SK-N-SH (cell line): ENCODE data around the gene KCNAB1. TPM values are rescaled to one million over a fixed set of nuclear protein-coding genes. Genes with fewer than 3 reads are reported as not detected.

Experiments
- CTCF ChIA-PET: fragments of 300-600, 350-600 bp; formaldehyde crosslinking; extraction: SDS; loops from one replicate; lab custom pipeline; 2021; lab: Yijun Ruan, JAX
- POLR2A ChIA-PET: fragments of 350-600 bp; sonication (Branson Sonifier 250); formaldehyde crosslinking; extraction: SDS; loops from one replicate; lab custom pipeline; 2020; ENCODE audit warnings: antibody characterized with exemption, inconsistent platforms; lab: Yijun Ruan, JAX
- DNase-seq: peaks from one replicate; pipeline ENCODE4 v3.0.0; 2012
- H2AFZ ChIP-seq: fragments of 200-600 bp; sonication (generic); 2 replicates; pipeline ENCODE4 v1.8.1; 2016; ENCODE audit warnings: antibody characterized with exemption, mild to moderate bottlenecking, low read depth
- H3F3A ChIP-seq: fragments of 200-600 bp; sonication (generic); replicated peaks from 2 replicates; pipeline ENCODE3; 2016; ENCODE audit warnings: antibody characterized with exemption, mild to moderate bottlenecking; ENCODE audit not compliant: insufficient read depth
- H3K27ac ChIP-seq, 2 experiments: fragments of 200-500 bp in 1 of 2; fragments of 200-600 bp in 1 of 2; sonication (Bioruptor generic) in 1 of 2; sonication (generic), shearing (Covaris generic) in 1 of 2; 2 replicates each; pipeline versions ENCODE4 v1.5.1 to v1.6.1; 2014 to 2016; ENCODE audit warnings: low read depth in 2 of 2, inconsistent platforms in 1 of 2, low read length in 1 of 2, mild to moderate bottlenecking in 1 of 2, mixed read lengths in 1 of 2
- H3K27me3 ChIP-seq: fragments of 200-600 bp; sonication (generic), shearing (Covaris generic); 2 replicates; pipeline ENCODE4 v1.6.1; 2016; ENCODE audit warnings: mixed run types; ENCODE audit not compliant: insufficient read depth
- H3K36me3 ChIP-seq, 2 experiments: fragments of 200-500 bp in 1 of 2; fragments of 200-600 bp in 1 of 2; sonication (Bioruptor generic) in 1 of 2; sonication (generic) in 1 of 2; replicated peaks in 1 of 2; 2 replicates each; pipeline versions ENCODE3 to v1.5.1; 2014 to 2016; ENCODE audit warnings: low read length in 1 of 2, mild to moderate bottlenecking in 1 of 2; ENCODE audit not compliant: insufficient read depth in 2 of 2, control insufficient read depth in 1 of 2
- H3K4me1 ChIP-seq, 2 experiments: fragments of 200-500 bp in 1 of 2; fragments of 200-600 bp in 1 of 2; sonication (Bioruptor generic) in 1 of 2; sonication (generic), shearing (Covaris generic) in 1 of 2; 2 replicates each; pipeline versions ENCODE4 v1.5.1 to v1.6.1; 2014 to 2016; ENCODE audit warnings: low read depth in 1 of 2, low read length in 1 of 2, mixed run types in 1 of 2; ENCODE audit not compliant: insufficient read depth in 2 of 2, control insufficient read depth in 1 of 2
- H3K4me2 ChIP-seq: fragments of 200-600 bp; sonication (generic), shearing (Covaris generic); 2 replicates; pipeline ENCODE4 v1.6.1; 2017; ENCODE audit warnings: mixed run types
- H3K4me3 ChIP-seq, 2 experiments: fragments of 200-500 bp in 1 of 2; fragments of 200-600 bp in 1 of 2; sonication (Bioruptor generic) in 1 of 2; sonication (generic), shearing (Covaris generic) in 1 of 2; 2 replicates each; pipeline versions ENCODE4 v1.5.1 to v1.8.1; 2014 to 2016; ENCODE audit warnings: low read depth in 2 of 2, inconsistent platforms in 1 of 2, low read length in 1 of 2, mild to moderate bottlenecking in 1 of 2, mixed read lengths in 1 of 2, moderate library complexity in 1 of 2
- H3K79me2 ChIP-seq: fragments of 200-600 bp; sonication (generic); 2 replicates; pipeline ENCODE4 v1.8.1; 2017; ENCODE audit warnings: mild to moderate bottlenecking; ENCODE audit not compliant: insufficient read depth
- H3K9ac ChIP-seq: fragments of 200-600 bp; sonication (generic); 2 replicates; pipeline ENCODE4 v1.6.1; 2017; ENCODE audit warnings: mixed run types
- H3K9me2 ChIP-seq: fragments of 200-600 bp; sonication (generic); 2 replicates; pipeline ENCODE4 v1.6.1; 2017; ENCODE audit warnings: mixed run types
- H3K9me3 ChIP-seq: fragments of 200-600 bp; sonication (generic); 2 replicates; pipeline ENCODE4 v1.6.1; 2017; ENCODE audit warnings: mixed run types, mild to moderate bottlenecking, moderate library complexity
- H4K20me1 ChIP-seq: fragments of 200-600 bp; sonication (generic); 2 replicates; pipeline ENCODE4 v1.6.1; 2017; ENCODE audit warnings: mild to moderate bottlenecking, mixed run types; ENCODE audit not compliant: insufficient read depth
- ELF1 ChIP-seq: IDR thresholded peaks from 2 replicates; pipeline ENCODE4 v1.4.0; 2012
- EP300 ChIP-seq, 2 experiments: IDR thresholded peaks; 2 replicates each; pipeline versions ENCODE4 v1.4.0 to v1.6.1; 2012; ENCODE audit warnings: borderline replicate concordance in 1 of 2, low read depth in 1 of 2, low read length in 1 of 2
- EZH2phosphoT487 ChIP-seq: fragments of 200-600 bp; sonication (generic); IDR thresholded peaks from 2 replicates; pipeline ENCODE4 v1.6.1; 2017; ENCODE audit warnings: low read depth, mixed run types, mild to moderate bottlenecking, antibody characterized with exemption, moderate library complexity, borderline replicate concordance
- MEF2A ChIP-seq: IDR thresholded peaks from 2 replicates; pipeline ENCODE4 v1.4.0; 2012; ENCODE audit warnings: low read depth, borderline replicate concordance
- MXI1 ChIP-seq: IDR thresholded peaks from 2 replicates; pipeline ENCODE4 v1.6.1; 2012; ENCODE audit warnings: mild to moderate bottlenecking, low read depth, low read length, improper control_type of control experiment
- NRF1 ChIP-seq: IDR thresholded peaks from 2 replicates; pipeline ENCODE4 v1.6.1; 2012; ENCODE audit warnings: low read depth, mild to moderate bottlenecking, low read length
- POLR2AphosphoS5 ChIP-seq: IDR thresholded peaks from 2 replicates; pipeline ENCODE4 v1.6.1; 2012; ENCODE audit warnings: low read depth, low read length
- RAD21 ChIP-seq: IDR thresholded peaks from 2 replicates; pipeline ENCODE4 v1.6.1; 2012; ENCODE audit warnings: mild to moderate bottlenecking, low read length
- RCOR1 ChIP-seq: fragments of 150-350 bp; IDR thresholded peaks from 2 replicates; pipeline ENCODE4 v1.6.1; 2017; ENCODE audit warnings: antibody characterized with exemption, low read length
- RXRA ChIP-seq: IDR thresholded peaks from 2 replicates; pipeline ENCODE4 v1.4.0; 2012; ENCODE audit warnings: low read depth, mild to moderate bottlenecking, borderline replicate concordance
- SMC3 ChIP-seq: IDR thresholded peaks from 2 replicates; pipeline ENCODE4 v1.6.1; 2012; ENCODE audit warnings: low read depth, low read length, improper control_type of control experiment
- WGBS: methylation state at CpG from one replicate; pipeline ENCODE4 v1.1.6; 2017; ENCODE audit warnings: low lambda C conversion rate; 5-methylcytosine and 5-hydroxymethylcytosine counted together
- polyA plus RNA-seq, 3 experiments: library from polyadenylated mRNA; depleted of rRNA; stranded (reverse); fragments of >200 nt; gene quantifications; 2 replicates each; pipeline ENCODE4 v1.2.3, GENCODE V29; 2012
- TF ChIP-seq, protein P1 (sequence below): IDR thresholded peaks from 2 replicates; pipeline ENCODE4 v1.4.0; 2012; ENCODE audit warnings: low read depth
- TF ChIP-seq, protein P2 (sequence below): fragments of 150-350 bp; IDR thresholded peaks from 2 replicates; pipeline ENCODE4 v1.6.1; 2016; ENCODE audit warnings: mild to moderate bottlenecking, low read depth, low read length

The KCNAB1 gene
- polyA plus RNA-seq, 1 of the 3 experiments (the other 2 are of a cell fraction), result 82.1 TPM

DNA sequence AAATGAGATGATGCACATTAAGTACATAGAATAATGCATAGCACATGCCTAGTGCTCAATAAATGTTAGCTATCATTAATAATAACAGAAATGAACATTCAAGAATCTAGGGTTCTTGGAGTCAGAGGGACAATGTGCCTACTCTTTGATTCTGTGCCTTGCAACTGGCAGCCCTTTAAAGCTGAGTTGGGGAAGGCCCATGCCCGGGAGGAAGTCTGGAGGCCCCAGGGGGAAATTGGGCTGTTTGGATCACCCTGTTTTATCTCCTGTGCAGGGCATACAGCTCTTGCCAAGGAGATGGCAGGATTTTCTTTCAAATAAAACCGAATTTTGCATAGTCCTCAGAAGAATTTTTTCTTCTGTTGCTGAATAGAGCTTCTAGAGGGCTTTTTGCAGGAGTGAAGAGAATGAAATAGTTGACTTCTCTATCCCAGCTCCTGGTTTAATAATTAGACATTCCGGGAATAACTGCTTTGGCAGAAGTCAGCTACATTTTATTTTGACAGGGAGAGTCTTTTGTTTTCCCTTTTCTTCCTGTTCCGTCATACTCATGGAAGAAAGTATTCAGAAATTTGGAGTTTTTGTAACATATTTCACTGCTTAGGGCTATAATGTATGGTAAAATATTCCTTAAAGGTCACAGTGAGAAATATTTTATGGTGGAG lies 18.0 kb upstream of the KCNAB1 start:
- Histone ChIP-seq H3K9me3 (no peaks in the 10 kb centered on the region), H3K27me3 (no peaks in the 10 kb centered on the region; the same call in 1 of the 2 replicates), H3K36me3 (no peaks in the 10 kb centered on the region), H3K27ac (no peak overlapping the region), H3F3A (no peaks in the 10 kb centered on the region), H3K4me3 (no peak overlapping the region), H3K4me1 (no peaks in the 10 kb centered on the region), H3K4me2 (no peak overlapping the region), H3K9ac (no peak overlapping the region), H3K9me2 (no peaks in the 10 kb centered on the region), H3K79me2 (no peaks in the 10 kb centered on the region), H2AFZ (no peak overlapping the region), H4K20me1 (no peaks in the 10 kb centered on the region)
- WGBS, result 43% methylated on average over 4 of the region's 4 CpGs
- ChIA-PET CTCF (interaction anchor here (0.6 to 0.7 kb wide), 2 partner anchors 16 to 232 kb away, joined by 3 read pairs; no protein-coding TSS in a partner anchor), POLR2A (no interaction called here)
- DNase-seq, result no peak
- TF ChIP-seq RCOR1 (no peak), MEF2A (no peak), ELF1 (no peak), EP300 (IDR thresholded peaks at IDR 0.05; ENCODE audit: borderline replicate concordance in 1 of 2, low read depth in 1 of 2, low read length in 1 of 2) (no peak), NRF1 (no peak), POLR2AphosphoS5 (no peak), RXRA (no peak), MXI1 (no peak), EZH2phosphoT487 (no peak)
- TF ChIP-seq, protein P1, sequence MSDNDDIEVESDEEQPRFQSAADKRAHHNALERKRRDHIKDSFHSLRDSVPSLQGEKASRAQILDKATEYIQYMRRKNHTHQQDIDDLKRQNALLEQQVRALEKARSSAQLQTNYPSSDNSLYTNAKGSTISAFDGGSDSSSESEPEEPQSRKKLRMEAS, result no peak
- TF ChIP-seq, protein P2, sequence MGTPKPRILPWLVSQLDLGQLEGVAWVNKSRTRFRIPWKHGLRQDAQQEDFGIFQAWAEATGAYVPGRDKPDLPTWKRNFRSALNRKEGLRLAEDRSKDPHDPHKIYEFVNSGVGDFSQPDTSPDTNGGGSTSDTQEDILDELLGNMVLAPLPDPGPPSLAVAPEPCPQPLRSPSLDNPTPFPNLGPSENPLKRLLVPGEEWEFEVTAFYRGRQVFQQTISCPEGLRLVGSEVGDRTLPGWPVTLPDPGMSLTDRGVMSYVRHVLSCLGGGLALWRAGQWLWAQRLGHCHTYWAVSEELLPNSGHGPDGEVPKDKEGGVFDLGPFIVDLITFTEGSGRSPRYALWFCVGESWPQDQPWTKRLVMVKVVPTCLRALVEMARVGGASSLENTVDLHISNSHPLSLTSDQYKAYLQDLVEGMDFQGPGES, result no peak

DNA sequence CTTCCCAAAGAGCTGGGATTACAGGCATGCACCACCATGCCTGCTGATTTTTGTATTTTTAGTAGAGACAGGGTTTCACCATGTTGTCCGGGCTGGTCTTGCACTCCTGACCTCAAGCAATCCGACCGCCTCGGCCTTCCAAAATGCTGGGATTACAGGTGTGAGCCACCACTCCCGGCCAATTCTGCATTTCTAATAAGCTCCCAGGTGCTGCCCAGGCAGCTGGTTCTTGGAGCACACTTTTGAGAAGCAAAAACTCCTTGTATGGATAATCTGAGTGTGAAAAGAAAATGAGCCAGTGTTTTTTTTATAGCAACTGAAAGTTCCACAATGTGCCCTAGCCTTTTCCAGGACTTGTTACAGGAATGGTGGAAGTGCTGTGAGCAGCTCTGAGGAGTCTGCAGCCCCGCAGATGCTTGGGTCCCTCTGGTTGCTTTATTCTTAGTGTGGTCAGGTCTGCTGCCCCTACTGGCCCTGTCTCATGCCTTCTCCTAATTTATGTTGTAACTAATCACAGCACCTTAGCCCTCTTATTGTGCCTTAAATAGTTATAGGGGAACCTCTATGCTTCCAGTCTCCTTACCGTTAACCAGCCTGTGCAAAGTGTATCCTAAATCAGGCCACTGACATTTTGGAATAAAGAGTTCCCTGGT lies 13.5 kb upstream of the KCNAB1 start:
- H3K9ac ChIP-seq, result no peak overlapping the region
- WGBS, result 62% methylated on average over 7 of the region's 7 CpGs
- no peak overlapping the region for H3K4me3 ChIP-seq
- H3K4me1 ChIP-seq, result no peaks in the 10 kb centered on the region
- TF ChIP-seq SMC3, result no peak
- TF ChIP-seq, protein P2, result no peak
- TF ChIP-seq POLR2AphosphoS5, result no peak
- TF ChIP-seq NRF1, result no peak
- no peak for TF ChIP-seq RAD21
- H3K27me3 ChIP-seq, result no peaks in the 10 kb centered on the region; the same call in none of the 2 replicates
- H3K79me2 ChIP-seq, result no peaks in the 10 kb centered on the region
- H4K20me1 ChIP-seq, result no peaks in the 10 kb centered on the region
- ChIA-PET POLR2A (no interaction called here), CTCF (interaction anchor here (1.0 kb wide), 1 partner anchor 13 kb away, joined by 3 read pairs; no protein-coding TSS in a partner anchor)
- H3K4me2 ChIP-seq, result no peak overlapping the region
- H2AFZ ChIP-seq, result no peak overlapping the region
- no peaks in the 10 kb centered on the region for H3F3A ChIP-seq
- H3K9me2 ChIP-seq, result no peaks in the 10 kb centered on the region
- H3K27ac ChIP-seq, result no peak overlapping the region
- H3K36me3 ChIP-seq, result no peaks in the 10 kb centered on the region
- no peaks in the 10 kb centered on the region for H3K9me3 ChIP-seq
- DNase-seq, result no peak
